ENCODE data around the gene DENND6B.

GRCh38 chr22:50296658-50297490 lies 29.9 kb downstream of the DENND6B start:
- TF ChIP-seq CTCF (IDR thresholded peaks at IDR 0.05) (no peak), POLR2A (IDR thresholded peaks at IDR 0.05) (no peak)

Measured in Peyer's patch (tissue), 4 donors.